ENCODE measurements around the gene OXCT1.
A peak's percentile ranks its signal among the peaks of the same experiment; 100 is the strongest.
"Not testable (repeated sequence)": the region's sequence is repeated elsewhere in the genome, so short reads cannot be mapped to it uniquely, and the experiment has no call there.

OXCT1 gene

GRCh38 chr5:41772056-41772455 is 98.2 kb downstream of the OXCT1 start:
- DNase-seq, result no peak

- no peak for DNase-seq
These were observed 99.4 kb downstream of the OXCT1 start for GRCh38 chr5:41770799-41771198.

DNA sequence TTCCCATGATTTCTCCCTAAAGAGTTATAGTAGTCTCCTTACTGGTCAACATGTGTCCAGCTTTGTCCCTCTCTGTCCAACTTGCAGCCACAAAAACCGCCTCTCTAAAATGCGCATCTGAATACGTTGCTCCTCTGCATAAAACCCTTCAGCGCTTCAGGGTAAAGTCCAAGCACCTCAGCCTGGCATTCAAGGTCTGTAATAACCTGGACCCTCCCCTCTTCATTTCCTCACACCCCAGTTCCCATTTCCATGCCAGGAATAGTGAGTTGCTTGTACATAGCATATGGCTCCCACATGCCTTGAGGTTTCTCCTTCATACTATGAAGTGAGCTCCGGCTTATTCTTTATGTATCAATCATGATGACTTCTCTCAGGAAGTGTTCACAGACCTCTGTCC is 101.5 kb downstream of the OXCT1 start:
- no peak for DNase-seq

DNA sequence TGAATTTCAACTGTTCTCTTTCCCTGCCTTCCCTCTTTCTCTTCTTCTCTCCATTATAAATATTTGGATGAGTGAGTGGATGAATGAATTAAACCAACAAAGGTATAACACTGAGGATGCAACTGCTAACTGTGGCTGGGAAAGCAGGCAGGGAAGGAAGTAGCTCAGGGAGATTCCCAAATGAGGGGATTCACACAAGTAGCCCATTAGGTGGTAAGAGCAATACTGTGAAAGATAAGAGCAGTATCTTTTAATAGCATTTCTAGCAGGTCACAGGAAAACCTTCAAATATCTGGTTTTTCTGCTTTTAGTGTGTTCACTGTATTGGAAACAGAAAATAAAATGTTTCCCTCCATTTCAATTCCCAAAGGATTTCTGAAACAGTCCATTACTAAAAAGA is 105.6 kb downstream of the OXCT1 start:
- DNase-seq, result no peak

DNA sequence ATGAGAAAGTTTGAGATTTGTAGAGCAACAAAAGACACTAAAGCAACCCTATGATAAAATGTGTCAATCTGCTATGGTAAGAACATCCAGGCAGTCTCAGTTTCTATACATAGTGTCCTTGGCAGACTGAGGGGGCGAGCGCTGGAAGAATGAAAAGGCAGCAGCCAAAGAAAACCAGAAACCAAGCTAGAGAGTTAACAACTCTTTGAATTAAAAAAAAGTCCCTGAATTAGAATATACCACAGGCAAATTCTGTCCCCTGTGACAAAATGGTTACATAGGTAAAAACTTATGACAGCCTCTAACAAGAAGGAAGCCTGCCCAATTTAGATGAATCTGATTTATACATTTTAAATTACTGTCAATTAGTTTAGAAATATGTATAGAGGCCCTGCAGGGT is 106.7 kb downstream of the OXCT1 start:
- no peak for DNase-seq

DNA sequence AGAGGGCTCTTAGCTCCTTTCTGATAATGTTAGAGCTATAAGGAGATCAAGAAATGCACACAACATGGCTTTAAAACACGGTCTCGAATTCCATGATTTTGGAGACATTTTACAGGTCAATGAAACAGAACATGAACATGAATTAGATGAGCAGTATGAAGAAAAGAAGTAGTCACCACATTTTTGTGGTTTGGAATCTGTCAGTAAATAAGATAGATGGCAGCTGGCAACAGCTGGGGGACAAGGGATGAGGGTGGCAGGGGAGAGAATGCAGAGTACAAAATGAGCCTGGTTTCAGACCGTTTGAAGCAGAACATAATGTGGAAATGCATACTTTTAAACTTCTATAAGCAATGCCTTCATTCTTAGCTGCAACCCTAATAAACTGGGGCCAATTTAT is 107.1 kb downstream of the OXCT1 start:
- DNase-seq, result no peak

GRCh38 chr5:41762426-41762825 is 107.8 kb downstream of the OXCT1 start:
- DNase-seq, result no peak

DNA sequence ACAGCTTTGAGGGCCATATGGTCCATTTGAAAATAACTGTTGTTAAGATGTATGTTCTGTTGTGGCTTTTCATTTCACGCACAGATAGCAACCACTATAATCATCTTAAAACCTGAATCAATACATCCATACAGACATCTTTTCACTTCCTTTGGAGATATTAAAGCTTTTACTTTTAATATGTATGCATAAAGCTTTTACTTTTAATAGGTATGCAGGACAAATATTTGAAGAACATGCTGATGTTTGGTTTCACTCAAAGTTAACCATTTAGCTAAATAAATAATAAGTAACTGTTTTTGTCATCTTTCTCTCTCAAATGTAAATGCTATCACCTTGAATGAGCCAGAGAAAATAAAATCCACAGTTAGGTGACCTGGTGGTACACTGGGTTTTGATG is 108.6 kb downstream of the OXCT1 start:
- DNase-seq, result no peak

GRCh38 chr5:41755705-41756104 is 114.5 kb downstream of the OXCT1 start:
- DNase-seq, result no peak

- DNase-seq, result no peak
These were observed 115.4 kb downstream of the OXCT1 start for GRCh38 chr5:41754857-41755256.

DNA sequence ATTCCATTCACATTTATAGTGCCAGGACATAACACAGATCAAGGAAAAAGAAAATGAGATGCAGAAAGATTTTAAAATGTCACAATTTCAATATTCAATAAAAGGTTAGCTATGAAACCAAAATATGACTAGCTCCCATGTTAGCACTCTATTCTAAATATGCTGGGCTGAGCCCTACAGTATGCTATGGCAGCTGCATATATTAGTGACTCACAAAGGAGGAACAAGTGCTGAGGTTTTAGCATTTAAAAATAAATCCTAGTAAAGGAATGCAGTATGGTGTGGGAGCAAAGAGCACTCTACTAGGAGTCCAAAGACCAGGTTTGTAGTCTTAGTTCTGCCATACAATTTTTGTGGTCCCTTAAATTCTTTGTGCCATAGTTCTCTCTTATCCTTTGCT is 118.4 kb downstream of the OXCT1 start:
- DNase-seq, result no peak

GRCh38 chr5:41748631-41749030 is 121.6 kb downstream of the OXCT1 start:
- peak; percentile 17 to 40 for DNase-seq

DNA sequence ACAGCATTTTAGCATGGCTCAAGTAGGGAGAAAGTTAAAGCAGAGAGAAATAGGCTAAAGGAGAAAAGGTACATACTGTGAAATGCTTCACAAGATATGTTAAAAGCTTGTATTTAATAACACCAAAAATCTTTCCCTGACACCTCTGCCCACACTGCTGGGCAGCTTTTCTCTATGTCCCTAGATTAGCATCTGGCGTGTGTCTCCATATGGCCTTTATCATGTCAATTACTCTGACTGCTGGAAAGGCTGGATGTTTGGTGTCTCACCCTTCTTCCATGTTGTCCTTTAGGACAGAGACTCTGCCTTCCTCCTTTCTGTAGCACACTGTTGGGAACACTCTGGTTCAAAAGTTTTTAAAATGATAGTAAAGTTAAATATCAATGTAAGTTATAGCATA is 122.5 kb downstream of the OXCT1 start:
- DNase-seq, result no peak

DNA sequence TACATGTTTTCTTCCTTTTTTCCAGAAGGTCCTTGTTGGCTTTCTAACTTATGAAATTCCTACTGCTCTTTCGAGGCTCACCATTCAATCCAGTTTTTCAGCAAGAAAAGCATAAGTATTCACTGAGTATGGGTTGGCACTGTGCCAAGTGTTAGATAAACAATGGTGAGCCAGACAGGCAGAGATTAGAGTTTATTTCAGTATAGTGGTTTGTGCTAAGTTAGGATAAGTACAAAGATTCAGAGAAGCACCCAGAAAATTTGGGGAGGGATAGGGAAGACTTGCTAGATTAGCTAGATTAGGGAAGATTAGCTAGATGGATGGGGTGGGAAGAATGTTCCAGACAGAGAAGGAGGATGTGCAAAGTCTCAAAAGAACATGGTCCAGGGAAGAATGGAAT is 122.9 kb downstream of the OXCT1 start:
- DNase-seq, result no peak

GRCh38 chr5:41742608-41743007 is 127.6 kb downstream of the OXCT1 start:
- DNase-seq, result not testable (repeated sequence)

GRCh38 chr5:41738710-41739354 is 131.4 kb downstream of the OXCT1 start:
- DNase-seq, result no peak

DNA sequence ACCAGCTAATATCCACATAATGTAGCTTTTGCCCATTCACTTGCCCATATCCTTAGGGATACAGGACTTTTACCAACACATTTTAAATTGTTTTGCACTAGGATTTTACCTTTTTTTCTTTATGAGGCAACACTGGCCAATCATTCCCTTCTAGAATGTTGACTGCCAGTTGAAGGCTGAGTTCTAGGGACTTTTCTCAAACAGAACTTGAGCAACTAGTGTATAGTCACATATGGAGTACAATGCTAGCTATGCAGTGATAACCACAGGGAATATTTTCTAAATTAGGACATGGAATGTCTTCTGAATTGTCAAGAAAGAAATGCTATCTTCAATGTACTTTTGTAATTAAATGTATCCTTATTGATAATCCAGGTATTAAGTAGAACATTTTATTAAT is 133.6 kb downstream of the OXCT1 start:
- DNase-seq, result no peak

DNA sequence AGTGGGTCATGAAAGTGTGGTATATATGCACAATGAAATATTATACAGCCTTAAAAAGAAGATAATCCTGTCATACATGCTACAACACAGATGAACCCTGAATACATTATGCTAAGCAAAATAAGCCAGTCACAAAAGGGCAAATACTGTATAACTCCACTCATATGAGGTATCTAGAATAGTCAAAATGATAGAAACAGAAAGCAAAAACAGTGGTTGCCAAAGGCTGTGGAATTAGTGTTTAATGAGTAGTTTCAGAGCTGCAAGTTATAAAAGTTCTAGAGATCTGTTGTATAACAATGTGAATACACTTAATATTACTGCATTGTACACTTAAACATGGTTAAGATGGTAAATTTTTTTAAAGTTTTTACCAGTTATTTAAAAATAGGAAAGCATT is 135.0 kb downstream of the OXCT1 start:
- no peak for DNase-seq

DNA sequence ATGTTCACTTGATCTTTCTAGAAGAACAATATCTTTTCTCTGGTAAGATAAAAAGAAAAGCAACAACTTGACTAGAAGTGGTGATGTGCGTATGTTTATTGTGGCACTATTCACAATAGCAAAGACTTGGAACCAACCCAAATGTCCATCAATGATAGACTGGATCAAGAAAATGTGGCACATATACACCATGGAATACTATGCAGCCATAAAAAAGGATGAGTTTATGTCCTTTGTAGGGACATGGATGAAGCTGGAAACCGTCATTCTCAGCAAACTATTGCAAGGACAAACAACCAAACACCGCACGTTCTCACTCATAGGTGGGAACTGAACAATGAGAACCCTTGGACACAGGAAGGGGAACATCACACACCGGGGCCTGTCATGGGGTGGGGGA is 140.8 kb downstream of the OXCT1 start:
- DNase-seq, result not testable (repeated sequence)

DNA sequence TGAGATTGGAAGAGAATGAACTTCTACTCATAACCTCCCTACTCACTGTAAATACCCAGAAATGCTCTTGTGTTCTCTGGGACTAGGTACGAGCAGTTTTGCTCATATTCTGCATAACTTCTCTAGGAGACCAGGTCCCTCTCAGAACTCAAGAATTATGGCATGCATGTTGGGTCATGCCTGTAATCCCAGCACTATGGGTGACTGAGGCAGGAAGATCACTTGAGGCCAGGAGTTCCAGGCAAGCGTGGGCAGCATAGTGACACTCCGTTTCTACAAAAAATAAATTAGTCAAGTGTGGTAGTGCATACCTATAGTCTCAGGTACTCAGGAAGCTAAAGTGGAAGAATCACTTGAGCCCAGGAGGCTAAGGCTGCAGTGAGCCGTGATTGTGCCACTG is 141.9 kb downstream of the OXCT1 start:
- DNase-seq, result no peak

DNA sequence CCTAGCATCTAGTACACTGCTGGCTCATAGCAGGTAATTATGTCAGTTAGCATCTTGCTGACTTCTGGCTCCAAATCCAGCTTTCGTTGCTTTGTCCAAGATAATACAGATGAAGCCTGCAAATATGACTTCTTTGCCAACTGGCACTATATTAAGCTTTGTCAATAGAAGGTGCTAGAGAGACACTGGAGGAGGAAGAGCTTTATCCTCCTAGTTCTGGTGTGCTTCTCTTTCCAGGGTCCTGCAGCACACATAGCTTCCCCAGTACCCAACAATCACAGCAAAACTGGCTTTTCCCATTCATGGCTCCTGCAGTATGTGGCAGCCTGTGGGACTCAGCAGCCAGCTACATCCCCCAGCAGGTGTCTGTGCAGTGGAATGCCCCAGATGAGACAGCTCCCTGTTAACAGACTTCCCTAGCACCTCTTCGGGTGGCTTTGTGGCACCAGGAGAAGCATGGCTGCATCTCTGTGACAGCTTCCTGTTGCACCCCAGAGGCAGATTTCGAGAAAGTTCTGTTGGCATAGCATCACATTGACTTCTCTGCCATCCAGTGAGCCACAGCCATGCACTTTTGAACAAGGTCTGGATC is 147.8 kb downstream of the OXCT1 start:
- DNase-seq, result no peak

DNA sequence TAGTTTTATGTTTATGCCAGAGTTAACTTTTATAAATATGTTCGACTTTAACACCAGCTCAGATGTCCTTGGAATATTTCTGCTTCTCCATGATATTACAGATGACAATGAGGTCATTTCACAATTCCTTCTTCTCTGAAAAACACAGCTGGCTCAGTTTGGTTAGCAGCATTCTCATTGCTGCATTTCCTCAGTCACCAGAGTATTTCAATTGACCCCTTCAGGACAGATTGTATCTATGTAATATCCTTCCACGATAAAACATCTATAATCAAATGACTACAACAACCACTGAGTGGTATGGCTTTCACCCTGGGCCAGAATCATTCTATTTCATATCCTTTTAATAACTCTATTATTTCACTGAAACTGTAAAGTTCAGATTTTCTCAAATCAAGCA is 148.7 kb downstream of the OXCT1 start:
- no peak for DNase-seq

- no peak for DNase-seq
These were observed 153.8 kb downstream of the OXCT1 start for GRCh38 chr5:41716382-41716781.

GRCh38 chr5:41714446-41714845 is 155.8 kb downstream of the OXCT1 start:
- not testable (repeated sequence) for DNase-seq

DNA sequence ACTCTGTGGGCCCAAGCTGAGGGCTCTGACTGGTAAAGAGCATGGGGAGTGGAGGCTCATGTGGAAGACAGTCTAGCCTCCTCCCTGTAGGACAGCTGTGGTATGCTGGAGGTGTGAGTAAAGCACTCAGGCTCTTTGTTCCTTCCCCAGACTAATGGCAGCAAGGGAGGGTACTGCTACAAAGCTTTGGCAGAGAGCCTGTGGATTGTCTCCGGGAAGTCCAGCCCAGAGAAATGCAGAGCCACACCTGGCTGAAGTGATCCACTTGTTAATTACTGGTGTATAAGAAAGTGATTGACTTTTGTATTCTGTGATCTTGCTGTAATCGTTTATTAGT is 161.7 kb downstream of the OXCT1 start:
- DNase-seq, result no peak

Data from activated CD4-positive, alpha-beta T cell treated with anti-CD3 and anti-CD28 coated beads, Interleukin-2, amount 50 U/mL, for 48 hours (primary cell).